GM21737 (cell line): ENCODE measurements around the gene ARL10.

Experiments used
- ATAC-seq: cut with Tn5 transposase; IDR thresholded peaks from one replicate; pipeline ENCODE4 v1.9.1; 2021; ENCODE audit warnings: mild to moderate bottlenecking, moderate library complexity; ENCODE audit not compliant: unreplicated experiment

ARL10 gene, protein sequence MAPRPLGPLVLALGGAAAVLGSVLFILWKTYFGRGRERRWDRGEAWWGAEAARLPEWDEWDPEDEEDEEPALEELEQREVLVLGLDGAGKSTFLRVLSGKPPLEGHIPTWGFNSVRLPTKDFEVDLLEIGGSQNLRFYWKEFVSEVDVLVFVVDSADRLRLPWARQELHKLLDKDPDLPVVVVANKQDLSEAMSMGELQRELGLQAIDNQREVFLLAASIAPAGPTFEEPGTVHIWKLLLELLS

DNA sequence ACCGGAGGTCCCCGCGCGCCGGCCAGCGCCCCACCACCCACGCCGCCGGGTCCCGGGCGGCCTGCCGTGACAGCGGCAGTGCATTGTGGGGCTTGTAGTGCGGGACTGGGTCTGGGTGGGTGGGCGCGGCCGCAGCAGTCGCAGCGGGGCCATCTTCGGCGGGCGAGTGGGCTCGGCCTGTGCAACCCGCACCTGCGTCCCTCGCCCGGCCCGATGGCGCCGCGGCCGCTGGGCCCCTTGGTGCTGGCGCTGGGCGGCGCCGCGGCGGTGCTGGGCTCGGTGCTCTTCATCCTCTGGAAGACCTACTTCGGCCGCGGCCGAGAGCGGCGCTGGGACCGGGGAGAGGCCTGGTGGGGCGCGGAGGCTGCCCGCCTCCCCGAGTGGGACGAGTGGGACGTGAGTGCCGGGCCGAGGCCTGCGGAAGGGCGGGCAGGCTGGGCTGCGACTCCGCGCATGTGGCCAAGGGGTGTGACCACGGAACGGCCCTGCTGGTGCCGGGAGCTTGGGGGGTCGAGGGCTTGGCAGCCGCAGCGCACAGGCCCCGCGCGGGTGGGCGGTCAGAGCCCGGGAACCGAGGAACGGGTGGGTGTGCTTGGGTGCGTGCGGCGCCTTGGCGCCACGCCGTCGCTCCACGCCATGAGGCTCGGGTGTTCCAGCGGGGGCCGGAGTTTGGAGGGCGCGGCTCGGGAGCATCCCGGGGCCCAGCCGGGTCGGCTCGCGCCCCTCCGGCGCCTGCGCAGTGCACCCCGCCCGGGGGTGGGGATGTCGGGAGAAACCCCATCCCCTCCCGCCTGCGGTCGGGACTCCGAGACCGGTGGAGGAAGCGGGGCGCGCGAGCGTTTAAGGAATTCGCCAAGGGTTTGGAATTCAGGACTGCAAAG is at the start of gene ARL10:
Gene ARL10, plus strand, starts transcription at position 137 of the 881 bp plus-strand sequence. Its CDS starts 77 bp downstream, at position 214.
- no peak for ATAC-seq

DNA sequence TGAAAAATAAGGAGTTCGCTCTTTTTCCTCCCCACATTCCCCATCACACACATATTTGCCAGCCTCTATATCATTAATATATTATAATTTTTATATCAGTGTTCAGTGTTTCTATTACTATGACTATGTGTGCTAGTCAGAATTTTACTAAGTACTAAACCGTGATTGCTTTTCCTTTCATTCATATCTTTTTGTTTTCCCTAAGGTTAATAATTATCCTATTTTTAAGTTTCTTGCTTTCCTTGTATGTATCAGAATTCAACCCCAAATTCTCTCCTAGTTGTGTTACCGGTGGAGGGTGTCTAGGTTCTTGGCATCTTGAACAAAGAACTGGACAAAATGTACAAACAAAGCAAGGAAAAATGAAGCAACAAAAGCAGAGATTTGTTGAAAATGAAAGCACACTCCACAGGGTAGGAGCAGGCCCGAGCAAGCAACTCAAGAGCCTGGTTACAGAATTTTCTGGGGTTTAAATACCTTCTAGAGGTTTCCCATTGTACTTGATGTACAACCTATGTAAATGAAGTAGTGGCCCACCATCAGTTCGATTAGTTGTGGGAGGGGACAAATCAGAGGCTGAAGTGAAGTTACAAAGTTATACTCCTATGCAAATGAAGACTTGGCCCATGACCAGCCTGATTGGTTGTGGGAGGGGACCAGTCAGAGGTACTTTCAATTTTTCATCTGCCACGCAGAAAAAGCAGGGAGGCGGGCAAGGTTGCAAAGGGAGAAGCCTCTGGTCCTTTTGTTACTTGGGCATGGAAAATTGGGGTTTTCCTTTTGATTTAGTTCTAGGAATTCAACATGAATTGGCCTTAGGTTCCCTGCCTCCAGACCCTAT is 47.5 kb upstream of the ARL10 start:
- ATAC-seq, result no peak

DNA sequence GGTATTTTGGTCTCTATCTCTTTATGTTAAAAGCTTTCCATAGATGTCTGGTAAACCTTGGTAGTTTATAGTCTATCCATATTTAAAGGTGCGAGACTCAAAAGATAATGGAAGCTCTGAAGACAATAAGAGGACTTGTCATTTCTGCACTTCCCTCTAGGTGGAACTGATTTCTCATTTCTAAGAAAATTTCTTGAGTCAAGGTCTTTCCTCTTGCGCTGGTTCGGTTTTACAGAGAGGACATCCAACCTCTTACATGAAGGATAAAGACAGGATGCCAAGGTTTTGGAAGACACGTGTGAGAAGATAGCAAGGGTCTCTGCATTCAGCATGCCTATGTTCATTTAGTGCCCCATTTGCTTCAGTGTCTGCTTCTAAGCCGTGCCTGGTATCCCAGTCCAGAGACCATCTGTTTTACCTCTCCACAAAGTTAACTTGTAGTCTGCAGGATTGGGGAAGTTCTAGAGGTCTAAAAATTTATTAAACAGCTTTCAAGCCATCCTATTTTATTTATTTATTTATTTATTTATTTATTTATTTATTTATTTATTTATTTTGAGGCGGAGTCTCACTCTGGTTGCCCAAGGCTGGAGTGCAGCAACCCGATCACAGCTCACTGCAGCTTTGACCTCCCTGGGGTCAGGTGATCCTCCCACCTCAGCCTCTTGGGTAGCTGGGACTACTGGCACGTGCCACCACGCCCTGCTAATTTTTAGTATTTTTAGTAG is 45.3 kb upstream of the ARL10 start:
- ATAC-seq, result no peak

DNA sequence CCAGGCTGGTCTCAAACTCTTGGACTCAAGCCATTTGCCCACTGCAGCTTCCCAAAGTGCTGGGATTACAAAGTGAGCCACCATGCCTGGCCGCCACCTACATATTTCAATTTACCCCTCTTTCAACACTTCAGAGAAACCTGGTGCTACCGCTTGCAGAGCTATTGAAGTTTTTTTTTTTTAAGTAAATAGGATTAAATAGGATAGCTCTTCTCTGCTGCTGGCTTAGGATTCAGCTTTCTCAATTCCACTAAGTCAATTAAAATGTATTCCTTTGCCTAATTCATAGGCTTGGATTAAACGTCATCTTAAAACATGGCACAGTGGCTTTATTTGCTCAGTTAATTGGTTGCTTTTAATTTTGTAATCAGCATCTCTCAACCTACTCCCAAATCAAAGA is 44.7 kb upstream of the ARL10 start:
- ATAC-seq, result no peak

DNA sequence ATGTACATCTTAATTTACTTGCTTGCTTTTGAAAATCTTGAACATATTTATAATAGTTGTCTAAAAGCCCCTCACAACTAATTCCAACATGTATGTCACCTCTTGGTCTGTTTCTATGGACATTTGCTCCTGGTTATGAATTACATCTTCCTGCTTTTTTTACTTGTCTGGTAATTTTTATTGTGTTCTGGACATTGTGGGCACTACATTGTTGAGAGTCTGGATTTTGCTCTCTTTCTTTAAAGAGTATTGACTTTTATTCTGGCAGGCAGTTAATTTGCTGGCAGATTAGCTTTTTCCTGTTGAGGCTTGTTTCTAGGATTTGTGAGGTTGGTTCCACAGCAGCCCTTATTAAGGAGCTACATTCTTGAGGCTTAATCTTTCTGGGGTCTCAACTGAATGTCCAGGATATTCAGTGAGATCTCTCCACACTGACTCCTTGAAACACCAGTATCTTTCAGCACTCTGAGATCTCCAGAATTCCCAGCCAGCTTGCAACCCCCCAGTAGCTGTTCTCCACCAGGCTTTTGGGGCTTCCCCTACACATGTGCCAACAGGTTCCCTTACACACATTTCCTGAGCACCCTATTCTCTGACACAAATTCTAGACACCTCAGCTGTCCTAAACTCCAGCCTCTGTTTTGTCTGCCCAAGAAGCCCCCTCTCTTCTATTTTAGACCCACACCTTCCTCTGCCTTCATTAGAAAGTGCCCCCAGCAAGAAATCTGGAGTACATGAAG is 31.1 kb upstream of the ARL10 start:
- ATAC-seq, result no peak

DNA sequence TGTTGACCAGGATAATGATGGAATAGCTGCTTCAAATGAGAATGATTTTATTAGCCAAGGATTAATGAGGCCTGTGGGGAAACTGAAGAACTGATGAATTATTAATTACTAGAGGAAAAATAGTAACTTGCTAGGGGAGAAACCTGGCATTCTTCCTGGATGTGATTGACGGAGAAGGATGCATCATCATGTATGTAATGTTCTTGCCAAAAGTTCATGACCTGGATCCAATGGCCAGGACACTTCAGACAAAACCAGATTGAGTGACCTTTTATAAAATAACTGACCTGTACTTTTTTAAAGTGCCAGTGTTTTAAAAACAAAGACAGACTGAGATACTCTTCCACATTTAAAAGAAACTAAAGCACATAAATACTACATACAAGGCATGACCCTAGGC is 27.4 kb upstream of the ARL10 start:
- ATAC-seq, result no peak

DNA sequence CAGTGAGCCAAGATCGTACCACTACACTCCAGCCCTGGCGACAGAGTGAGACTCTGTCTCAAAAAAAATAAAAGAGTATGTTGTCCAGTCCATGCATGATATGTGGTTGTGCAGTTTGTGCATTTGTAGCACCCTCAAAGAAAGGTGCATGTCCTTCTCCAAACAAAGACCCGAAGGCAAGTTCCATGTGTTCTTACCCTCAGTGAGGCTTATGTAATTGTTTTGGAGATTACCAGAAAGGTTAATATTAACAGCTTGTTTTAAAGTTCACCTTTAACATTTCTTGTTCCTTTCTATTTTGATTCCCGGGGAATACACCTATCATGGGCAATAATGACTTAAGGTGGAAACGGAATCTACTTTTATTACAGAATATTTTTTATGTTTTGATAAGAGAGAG is 26.0 kb upstream of the ARL10 start:
- ATAC-seq, result no peak

DNA sequence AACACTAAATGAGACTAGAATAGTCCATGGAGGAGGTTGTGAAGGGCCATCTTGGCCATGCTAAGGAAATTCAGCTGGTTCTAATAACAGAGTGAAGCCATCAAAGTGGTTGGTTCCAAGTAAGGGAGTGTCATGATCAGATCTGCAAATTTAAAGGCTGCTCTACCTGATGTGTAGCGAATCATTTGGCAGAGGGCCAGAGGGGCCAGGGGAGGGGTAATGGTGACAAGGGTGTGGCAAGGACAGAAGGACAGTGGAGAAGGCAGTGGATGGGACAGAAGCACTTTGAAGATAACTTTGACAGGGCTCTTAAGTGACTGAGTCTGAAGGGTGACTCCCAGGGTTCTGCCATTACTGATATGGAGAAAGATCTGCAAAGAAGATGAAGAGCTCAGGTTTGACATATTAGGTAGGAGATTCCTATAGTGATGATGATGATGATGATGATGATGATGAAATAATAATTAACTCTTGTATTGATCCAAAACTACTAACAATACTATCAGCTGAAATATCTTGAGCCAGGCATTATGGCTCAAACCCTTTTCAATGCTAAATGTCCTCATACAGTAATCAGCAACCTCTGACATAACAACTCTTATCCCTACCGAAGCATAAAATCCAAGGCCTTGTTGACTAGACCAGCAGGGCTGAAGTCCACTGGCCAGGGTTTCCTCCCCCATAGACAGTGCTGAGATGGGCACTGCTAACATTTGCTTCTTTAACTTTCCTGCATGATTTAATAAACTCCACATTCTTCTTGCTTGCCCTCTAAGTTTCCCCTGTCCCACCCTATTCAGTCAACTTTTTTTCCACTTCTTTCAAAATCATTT is 23.7 kb upstream of the ARL10 start:
- no peak for ATAC-seq

DNA sequence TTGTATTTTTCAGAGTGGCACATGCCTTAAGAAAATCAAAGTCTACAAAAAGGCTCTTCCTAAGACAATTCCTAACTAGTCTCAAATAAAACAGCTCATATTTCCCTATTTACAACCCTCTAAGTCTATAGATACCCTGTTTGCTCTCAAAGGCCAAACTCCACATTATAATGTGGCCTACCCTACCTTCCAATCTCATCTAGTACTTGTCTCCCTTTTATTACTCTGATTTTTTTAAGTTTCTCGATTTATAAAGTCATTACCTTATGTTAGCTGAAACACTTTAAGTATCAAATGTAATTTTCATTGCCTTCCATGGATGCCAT is 23.2 kb upstream of the ARL10 start:
- ATAC-seq, result no peak

DNA sequence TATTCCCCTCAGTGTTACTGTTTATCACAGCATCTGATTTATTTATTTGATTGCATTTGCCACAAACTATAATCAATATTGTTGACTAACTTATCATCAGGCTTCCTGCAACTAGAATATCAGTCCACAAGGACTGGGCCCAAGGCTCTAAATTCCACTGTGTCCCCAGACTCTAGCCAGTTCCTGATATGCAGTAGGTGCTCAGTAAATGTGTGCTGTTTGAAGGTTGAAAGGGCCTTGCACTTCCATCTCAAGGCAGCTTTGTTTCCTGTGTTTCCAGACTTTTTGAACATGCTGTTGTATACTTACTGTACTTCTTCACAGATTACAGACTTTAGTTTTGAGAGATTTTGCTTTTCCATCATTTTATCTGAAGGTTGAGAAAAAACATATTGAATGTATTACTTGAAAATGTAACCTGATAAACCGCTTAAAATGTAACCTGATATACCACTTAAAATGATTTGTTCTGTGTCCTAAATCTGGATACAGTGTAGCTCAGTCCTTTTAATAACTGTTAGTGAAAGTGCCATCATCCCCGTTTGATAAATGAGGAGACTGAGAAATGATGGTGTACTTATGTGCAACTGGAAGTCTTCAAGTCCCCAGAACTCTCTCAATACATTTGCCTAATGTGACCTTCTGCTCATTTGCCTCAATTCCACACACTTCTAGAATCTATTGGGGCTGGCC is 22.4 kb upstream of the ARL10 start:
- ATAC-seq, result no peak

DNA sequence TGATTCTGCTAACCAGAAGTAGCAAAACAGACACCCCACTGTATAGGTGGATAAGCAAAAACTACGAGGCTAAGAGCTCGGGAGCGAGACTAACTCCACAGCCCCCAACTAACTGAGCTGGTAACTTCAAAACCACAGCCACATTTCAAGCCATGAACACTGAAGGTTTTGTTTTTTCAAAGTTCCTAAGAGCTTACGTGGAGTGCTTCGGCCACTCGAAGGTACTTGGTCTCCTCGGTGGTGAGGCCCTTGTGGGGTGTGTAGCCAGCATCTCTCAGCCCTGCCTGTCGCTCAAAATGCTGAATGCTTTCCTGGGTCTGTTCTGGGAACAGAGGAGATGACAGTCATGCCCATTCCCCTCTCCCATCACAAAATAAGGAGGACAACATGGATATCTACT is 14.9 kb upstream of the ARL10 start:
- no peak for ATAC-seq

DNA sequence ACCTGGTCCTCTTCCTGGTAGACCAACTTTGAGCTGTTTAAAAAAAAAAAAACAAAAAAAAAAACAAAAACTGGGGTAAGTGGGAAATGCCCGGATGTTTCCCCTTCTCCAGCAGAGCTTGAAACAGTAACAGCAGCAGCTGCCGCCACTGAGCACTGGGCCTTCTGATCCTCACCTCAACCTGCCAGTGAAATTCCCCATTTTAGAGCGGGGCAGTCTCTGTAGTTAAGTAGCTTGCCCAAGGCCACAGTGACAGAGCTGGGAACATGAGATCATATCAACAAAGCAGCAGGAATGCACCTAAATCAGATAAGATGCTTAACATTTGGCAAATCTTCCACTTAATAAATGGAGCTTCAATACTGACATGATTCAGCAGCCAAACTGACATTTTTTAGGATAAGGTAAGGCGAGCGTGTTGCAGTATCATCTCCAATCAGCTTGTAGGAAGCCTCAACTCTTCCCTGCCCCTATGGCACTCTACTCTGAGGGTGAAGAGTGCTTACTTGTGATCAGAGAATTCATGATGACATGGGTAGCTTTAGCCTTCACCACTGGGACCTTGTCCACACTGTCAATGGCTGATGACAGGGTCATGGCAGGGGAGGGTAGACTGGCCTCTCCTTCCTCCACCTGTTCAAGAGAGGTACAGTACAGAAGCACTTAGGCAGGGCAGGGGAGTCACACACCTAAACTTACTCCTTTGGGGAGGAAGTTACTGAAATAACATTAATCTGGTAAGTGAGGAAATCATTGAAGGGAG is 13.0 kb upstream of the ARL10 start:
- no peak for ATAC-seq

DNA sequence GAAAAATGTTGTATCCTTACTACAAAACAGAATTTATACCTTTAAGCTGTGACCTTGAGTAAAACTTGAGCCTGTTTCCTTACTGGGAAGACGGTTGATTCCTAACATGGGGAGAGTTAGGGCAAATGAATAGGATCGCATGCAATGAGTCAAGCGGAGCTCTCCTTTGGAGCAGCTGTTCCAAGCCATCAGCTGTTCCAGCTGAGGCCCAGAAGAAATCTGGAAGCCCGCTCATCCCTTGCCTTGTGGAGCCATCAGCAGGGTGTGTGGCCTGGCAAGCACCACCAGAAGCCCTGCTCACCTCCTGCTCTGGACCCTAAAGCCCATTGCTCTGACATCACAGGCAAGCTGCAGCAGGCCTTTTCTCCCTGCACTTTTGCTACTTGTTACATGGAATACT is 11.8 kb upstream of the ARL10 start:
- no peak for ATAC-seq

DNA sequence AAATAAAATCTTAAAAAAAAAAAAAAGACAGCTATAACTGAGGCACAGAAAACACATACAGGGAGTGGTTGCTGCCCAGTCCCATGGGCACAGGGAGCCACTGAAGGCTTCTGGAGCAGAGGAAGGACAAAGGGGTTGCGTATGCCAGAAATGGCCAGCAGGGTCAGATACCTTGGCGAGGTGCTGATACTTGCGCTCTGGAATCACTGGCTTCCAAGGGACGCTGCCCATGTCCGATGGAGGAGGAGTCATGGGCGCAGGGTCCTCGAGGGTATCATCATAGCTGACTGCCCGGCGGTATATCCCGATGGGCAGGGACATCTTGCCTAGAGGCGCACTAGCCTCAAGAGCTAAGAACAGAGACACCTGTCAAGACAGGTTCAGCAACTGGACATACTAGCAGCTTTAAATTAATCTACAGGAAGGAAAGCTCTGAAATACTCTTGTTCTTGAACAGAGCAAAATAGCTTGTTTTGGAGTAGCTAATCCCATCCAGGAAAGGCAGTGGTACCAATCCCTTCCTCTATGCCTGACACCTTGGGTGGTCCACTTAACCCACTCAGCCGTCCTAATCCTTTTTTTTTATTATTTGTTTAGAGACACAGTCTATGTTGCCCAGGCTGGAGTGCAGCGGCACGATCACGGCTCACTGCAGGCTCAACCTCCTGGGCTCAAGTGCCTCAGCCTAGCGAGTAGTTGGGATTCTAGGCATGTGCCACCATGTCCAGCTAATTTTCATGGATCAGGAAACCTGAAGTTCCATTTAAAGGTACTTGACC is 9.7 kb upstream of the ARL10 start:
- no peak for ATAC-seq

DNA sequence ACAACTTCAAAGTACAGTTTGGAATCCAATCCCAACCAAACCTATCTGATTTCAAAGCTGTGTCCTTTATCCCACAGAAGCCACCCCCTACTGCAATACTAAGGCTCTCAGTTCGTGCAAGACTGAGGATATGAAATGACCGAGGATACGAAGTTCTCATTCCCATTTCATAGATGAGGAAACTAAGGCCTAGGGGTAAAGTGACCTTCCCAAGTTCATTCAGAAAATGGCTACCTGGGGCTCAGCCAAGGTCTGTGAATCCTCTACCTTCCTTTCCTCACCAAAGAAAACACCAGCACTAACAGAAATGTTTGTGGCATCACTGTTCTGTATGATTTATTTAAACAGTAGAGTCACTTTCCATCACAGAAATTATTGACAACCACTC is 9.1 kb upstream of the ARL10 start:
- ATAC-seq, result no peak

DNA sequence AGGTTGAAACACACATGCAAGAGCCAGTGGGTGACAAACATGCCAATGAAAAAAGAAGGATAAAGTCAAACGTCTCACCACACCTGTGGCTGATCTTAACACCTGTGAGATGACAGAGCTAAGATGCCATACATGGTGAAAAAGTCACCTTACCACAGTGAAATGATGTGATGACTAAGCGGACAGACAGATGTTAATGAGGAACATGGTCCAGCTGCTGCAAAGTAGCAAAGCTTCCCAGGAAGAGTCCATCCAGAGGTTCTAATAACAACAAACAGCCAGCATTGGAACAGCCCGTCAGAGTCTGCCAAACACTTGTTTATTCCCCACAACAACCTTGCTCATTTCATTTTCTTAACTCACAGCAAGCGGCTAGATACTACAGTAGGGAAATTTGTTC is 5.6 kb upstream of the ARL10 start:
- no peak for ATAC-seq

DNA sequence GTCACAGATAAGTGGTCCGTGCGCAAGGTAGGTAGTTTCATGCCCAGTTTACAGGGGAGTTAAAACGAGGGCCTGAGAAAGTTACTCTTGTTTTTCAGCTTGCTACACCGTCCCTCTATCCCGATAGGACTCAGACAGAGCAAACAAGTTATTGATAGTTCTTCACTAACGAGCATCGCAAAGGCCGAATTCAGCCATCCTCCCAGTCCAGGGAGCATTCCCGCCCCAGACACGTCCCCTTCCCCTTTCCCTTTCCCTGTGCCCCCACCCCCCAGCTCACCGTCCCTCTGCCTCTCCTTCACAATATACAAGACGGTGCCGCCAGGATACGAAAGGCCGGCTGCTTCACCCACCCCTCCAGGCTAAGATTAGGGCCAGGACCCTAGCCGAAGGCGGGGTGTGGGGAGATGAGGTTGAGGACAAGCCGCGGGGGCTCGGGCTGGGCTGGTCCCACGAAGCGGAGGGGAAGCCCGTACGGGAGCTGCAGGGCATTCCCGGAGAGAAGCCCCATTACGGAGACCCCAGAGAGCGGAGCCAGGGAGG is 4.3 kb upstream of the ARL10 start:
- ATAC-seq, result peak; percentile 7
